SJCRH30 (cell line): ENCODE results near the gene TELO2. TPM values are rescaled to one million over a fixed set of nuclear protein-coding genes. Genes with fewer than 3 reads are reported as not detected.

Source experiments
- DNase-seq, 2 experiments: peaks; one replicate each; pipeline ENCODE4 v3.0.0-alpha.2; 2015 to 2020
- H3K27ac ChIP-seq: fragments of 250-450 bp; sonication (Bioruptor Pico); 2 replicates; pipeline ENCODE4 v1.5.1; 2020; ENCODE audit warnings: mild to moderate bottlenecking, moderate library complexity
- H3K27me3 ChIP-seq: fragments of 250-450 bp; sonication (Bioruptor Pico); 2 replicates; pipeline ENCODE4 v1.5.1; 2020; ENCODE audit warnings: mild to moderate bottlenecking, moderate library complexity
- H3K36me3 ChIP-seq: fragments of 250-450 bp; sonication (Bioruptor Pico); 2 replicates; pipeline ENCODE4 v1.5.1; 2020; ENCODE audit warnings: mild to moderate bottlenecking, moderate library complexity
- H3K4me1 ChIP-seq: fragments of 250-450 bp; sonication (Bioruptor Pico); 2 replicates; pipeline ENCODE4 v1.5.1; 2020; ENCODE audit warnings: mild to moderate bottlenecking, moderate library complexity
- H3K4me3 ChIP-seq: fragments of 250-450 bp; sonication (Bioruptor Pico); 2 replicates; pipeline ENCODE4 v1.5.1; 2020; ENCODE audit warnings: mild to moderate bottlenecking, moderate library complexity
- H3K9me3 ChIP-seq: fragments of 250-450 bp; sonication (Bioruptor Pico); replicated peaks from 2 replicates; pipeline ENCODE4 v1.5.1; 2020; ENCODE audit warnings: mild to moderate bottlenecking, moderate library complexity
- total RNA-seq: library from RNA; depleted of rRNA; stranded (reverse); fragments of >200 nt; shearing (Covaris generic); gene quantifications from 2 replicates; pipeline ENCODE4 v1.2.3, GENCODE V29; 2014

The TELO2 gene
- total RNA-seq, 1 experiment from 2014 or later, result 27.9 TPM

DNA sequence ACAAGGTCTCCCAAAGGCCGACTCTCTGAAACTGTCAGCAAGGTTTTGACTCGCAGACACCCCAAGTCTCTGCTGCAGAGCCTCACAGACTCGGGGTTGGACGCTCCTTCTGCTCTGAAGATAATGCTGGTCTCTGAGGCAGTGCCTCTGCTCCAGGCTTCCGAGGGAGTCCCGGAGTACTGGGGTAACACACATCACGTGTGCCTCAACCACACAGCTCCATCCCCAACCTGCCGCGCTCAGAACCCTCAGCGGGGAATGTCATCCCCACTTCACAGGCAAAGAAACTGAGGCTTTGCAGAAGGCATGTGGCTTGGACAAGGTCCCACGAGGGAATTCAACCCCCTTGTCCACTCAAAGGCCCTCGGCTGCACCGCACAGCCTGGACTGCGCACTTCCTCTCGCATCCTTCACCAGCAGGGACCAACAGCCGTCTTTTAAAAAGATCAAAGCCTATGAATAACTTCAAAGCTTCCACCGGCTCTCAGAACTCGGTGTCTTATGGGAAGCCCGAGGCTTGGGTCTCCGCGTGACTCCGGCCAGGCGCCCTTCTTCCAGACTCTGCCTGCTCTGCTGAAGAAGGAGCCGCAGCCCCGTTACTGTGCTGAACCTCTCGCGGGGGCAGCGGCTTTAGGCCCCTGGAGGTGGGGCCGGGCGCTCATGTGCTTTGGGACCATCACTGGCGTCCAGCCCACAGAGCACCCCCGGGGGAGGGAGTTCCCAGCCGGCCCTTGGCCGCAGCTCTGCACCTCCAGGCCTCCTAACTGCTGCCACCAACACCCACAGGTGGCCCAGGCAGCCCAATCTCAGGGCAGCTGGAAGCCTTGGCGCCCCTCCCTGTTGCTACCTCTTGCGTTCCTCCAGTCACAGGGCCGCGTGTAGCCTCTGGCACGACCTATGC lies 42.5 kb downstream of the TELO2 start:
- no peak overlapping the region for H3K27ac ChIP-seq
- H3K4me1 ChIP-seq, result peaks cover 13% of the 10 kb centered on the region; the same call in 1 of the 2 replicates
- no peak for DNase-seq
- no peaks in the 10 kb centered on the region for H3K9me3 ChIP-seq
- no peaks in the 10 kb centered on the region for H3K36me3 ChIP-seq
- H3K4me3 ChIP-seq, result no peak overlapping the region
- peaks cover 7% of the 10 kb centered on the region; the same call in 1 of the 2 replicates for H3K27me3 ChIP-seq

DNA sequence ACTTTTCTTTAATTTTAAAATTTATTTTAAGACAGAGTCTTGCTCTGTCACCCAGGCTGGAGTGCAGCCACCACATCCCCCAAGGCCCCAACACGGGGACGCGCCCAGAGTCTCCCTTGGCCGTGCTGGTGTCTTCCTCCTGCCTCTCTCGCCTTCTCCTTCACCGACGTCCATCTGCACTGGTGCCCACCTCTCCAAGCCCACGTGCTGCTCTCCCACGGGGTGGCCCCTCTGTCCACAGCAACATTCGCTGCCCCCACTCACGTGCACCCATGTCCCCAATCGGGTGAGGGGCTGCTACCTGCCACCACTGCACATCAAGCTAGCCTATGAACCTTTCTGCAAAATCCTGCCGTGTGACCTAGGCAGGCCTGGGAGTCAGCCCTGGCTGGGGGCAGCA lies 43.4 kb downstream of the TELO2 start:
- H3K4me1 ChIP-seq, result peaks cover 23% of the 10 kb centered on the region
- H3K4me3 ChIP-seq, result no peak overlapping the region

DNA sequence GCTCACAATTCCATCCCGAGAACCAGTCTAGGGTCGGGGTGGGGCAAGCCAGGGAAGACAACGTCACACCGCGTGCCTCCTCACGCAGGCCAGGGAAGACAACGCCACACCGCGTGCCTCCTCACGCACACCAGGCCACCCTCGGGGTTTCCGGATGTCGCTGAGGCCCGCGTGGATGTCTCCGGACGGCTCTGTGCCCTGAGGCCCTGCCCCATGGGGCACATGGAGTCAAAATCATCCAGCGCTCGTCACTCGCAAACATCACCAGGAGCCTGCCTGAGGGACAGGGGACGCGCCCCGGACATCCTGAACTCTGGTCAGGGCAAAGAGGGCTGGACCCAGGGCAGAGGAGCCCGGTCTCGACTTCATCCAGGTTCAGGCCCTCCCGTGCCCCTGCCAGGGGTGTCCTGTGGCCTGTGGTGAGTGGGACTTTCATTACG lies 44.0 kb downstream of the TELO2 start:
- H3K4me3 ChIP-seq, result no peak overlapping the region
- no peaks in the 10 kb centered on the region for H3K9me3 ChIP-seq

More for the DNA sequence above, 43.4 kb downstream of the TELO2 start:
- no peaks in the 10 kb centered on the region for H3K36me3 ChIP-seq
- no peak overlapping the region for H3K27ac ChIP-seq
- no peaks in the 10 kb centered on the region for H3K27me3 ChIP-seq
- H3K9me3 ChIP-seq, result no peaks in the 10 kb centered on the region
- DNase-seq, result no peak

DNA sequence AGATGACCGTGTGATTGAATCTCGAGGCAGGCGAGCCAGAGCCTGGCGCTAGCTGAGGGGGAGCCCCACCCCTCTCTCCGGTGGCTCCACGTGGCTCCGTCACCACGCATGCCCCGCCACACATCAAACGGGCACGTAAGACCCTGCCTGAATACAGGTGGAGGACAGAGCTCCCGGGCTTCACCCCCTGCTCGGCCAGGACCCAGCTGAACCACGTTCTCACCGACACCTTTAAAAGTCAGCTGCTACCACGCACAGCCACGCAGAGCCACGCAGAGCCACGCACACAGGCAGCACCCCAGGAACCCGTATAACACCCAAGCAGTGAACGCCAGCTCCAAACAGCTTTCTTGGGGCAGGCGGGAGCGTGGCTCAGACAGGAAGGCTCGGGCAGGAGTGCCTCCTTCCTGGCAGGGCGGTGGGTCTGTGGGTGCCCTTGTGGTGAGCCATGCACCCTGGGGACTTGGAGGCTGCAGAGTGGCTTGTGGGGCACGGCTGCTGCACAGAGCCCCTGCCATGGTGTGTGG lies 44.7 kb downstream of the TELO2 start:
- Histone ChIP-seq H3K27me3 (no peaks in the 10 kb centered on the region), H3K27ac (no peak overlapping the region), H3K4me1 (peaks cover 34% of the 10 kb centered on the region), H3K9me3 (no peaks in the 10 kb centered on the region), H3K36me3 (no peaks in the 10 kb centered on the region), H3K4me3 (no peak overlapping the region)
- DNase-seq, result no peak

More for the DNA sequence above, 44.0 kb downstream of the TELO2 start:
- Histone ChIP-seq H3K4me1 (peaks cover 29% of the 10 kb centered on the region), H3K27me3 (no peaks in the 10 kb centered on the region), H3K36me3 (no peaks in the 10 kb centered on the region), H3K27ac (no peak overlapping the region)
- DNase-seq, result no peak

DNA sequence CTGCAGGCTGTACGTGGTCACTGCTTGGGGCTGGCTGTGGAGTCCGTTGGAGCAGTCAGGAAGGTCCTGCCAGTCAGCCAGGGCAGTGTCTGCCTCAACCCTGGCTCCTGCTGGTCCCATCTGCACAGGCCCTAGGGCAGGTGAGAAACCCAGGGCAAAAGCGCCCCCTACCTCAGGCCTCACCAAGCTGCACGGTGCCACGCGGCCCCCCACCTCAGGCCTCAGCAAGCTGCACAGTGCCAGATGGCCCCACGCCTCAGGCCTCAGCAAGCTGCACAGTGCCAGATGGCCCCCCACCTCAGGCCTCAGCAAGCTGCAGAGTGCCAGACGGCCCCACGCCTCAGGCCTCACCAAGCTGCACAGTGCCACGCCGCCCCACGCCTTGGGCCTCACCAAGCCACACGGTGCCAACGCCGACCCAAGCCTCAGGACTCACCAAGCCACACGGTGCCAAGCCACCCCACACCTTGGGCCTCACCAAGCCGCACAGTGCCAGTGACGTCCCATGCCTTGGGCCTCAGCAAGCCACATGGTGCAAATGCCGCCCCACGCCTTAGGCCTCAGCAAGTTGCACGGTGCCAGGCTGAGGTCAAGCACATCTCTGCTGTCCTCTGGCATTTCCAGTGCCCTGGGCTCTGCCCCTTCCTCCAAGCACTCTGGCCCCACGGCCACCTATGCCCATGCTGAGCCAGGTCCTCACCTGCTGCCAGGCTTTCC lies 45.8 kb downstream of the TELO2 start:
- Histone ChIP-seq H3K9me3 (no peaks in the 10 kb centered on the region), H3K4me3 (no peak overlapping the region), H3K27ac (no peak overlapping the region), H3K4me1 (peaks cover 23% of the 10 kb centered on the region), H3K36me3 (no peaks in the 10 kb centered on the region), H3K27me3 (no peaks in the 10 kb centered on the region)
- no peak for DNase-seq

DNA sequence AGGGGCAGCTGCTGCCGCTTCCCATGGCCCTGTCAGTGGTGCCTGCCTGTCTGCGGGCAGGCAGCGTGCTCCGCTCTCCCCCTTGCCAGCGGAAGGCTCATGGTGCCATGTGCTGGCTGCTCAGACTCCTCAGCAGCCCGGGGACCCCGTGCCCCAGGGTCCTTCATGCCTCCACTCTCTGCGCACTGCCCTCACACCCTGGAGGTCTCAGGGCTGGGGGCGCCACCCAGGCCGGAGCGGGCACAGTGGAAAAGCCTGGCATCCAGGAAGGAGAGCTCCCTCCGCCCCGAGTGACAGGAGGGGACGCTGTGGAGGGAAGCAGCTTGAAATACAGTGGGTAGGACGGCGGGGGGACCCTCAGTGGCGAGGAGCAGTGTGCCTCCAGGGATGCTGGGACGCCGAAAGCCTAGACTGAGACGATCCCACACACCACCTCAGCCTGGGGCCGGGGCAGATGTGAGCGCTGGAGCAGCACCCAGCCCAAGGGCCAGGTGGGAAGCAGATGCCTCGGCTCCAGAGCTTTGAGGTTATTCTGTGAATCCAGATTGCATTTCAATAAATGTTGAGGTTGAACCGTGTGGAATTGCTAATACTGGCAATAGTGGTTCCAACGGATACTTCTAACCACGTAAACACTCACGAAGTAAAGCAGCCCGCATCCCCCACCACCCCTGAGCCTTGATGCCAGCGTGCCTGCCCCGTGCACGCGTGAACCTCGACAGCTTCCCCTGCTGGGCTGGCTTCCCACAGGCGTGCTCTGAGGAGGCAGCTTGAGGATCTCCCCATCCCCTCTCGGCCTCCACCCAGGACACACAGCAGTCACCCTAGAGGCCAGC lies 46.8 kb downstream of the TELO2 start:
- Histone ChIP-seq H3K36me3 (no peaks in the 10 kb centered on the region), H3K4me3 (no peak overlapping the region), H3K27me3 (no peaks in the 10 kb centered on the region), H3K4me1 (peaks cover 23% of the 10 kb centered on the region), H3K9me3 (no peaks in the 10 kb centered on the region), H3K27ac (no peak overlapping the region)
- no peak for DNase-seq

DNA sequence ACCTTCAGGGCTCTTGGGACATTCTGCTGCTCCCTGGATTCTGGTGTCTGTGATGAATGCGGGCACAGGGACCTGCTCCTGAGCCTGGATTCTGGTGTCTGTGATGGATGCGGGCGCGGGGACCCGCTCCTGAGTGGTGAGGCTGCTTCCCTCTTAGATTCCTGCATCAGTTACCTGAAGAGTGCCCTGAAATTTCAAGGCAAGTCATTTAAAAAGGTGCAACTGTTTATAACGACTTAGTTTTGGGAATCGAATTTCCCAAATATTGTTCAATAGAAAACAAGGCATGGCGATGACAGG lies 47.3 kb downstream of the TELO2 start:
- H3K27ac ChIP-seq, result no peak overlapping the region
- H3K4me3 ChIP-seq, result no peak overlapping the region
- H3K9me3 ChIP-seq, result no peaks in the 10 kb centered on the region
- no peak for DNase-seq
- H3K27me3 ChIP-seq, result no peaks in the 10 kb centered on the region
- peaks cover 23% of the 10 kb centered on the region for H3K4me1 ChIP-seq
- H3K36me3 ChIP-seq, result no peaks in the 10 kb centered on the region

DNA sequence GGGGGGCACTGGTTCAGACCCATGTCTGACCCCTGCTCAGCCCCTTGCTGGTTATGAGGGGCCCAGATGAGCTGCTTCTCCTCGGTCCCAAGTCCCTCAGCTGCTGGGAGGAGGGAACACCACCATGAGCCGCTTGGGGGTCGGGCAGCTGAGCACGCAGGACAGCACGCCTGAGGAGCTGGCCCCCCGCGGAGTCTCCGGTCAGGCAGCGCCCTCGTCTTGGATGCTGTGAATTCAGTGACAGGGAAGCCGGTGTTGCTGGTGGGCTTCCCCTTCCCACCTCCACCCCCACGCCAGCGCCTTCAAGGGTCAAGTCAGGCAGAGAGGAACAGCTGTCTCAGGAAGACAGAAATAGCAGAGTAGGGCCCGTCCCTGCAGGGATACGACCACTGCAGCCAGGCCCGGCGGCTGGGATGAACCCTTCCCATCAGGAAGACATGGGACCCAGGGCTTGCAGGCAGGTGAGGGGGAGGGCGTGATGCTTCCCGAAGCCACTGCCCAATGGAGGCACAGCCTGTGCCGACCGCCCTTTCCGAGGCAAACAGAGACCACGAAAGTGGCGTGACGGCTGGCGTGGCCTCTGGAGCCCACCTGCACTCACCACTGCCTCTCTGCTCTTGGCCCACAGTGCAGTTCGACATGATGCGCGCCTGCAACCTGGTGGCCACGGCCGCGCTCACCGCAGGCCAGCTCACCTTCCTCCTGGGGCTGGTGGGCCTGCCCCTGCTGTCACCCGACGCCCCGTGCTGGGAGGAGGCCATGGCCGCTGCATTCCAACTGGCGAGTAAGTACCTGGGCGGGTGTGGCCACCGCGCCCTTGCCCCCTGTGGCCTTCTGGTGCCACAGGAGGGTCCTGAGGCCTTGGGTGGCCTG lies 48.4 kb downstream of the TELO2 start:
- DNase-seq, result peak; percentile 60 to 61
- Histone ChIP-seq H3K27me3 (no peaks in the 10 kb centered on the region), H3K4me1 (peaks cover 23% of the 10 kb centered on the region), H3K36me3 (no peaks in the 10 kb centered on the region), H3K27ac (peak overlapping the region; percentile 46), H3K9me3 (no peaks in the 10 kb centered on the region), H3K4me3 (no peak overlapping the region; the same call in 1 of the 2 replicates)

DNA sequence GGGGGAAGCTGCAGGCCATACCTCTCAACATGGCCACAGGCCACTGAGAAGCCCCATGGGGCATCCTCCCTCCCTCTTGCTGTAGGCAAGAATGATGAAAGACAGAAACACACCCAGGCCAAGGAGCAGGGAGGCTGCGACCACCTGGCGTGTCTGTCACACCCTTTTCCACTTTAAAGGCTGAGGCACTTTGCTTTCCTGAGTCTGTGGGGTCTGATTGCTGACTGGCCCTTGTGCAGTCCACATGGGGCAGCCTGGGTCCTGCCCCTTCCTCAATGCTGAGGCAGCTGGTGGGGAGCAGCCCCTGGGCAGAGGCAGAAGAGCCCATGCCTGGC lies 49.0 kb downstream of the TELO2 start:
- no peaks in the 10 kb centered on the region for H3K9me3 ChIP-seq
- H3K27me3 ChIP-seq, result no peaks in the 10 kb centered on the region
- peak; percentile 82 to 86 for DNase-seq
- H3K36me3 ChIP-seq, result no peaks in the 10 kb centered on the region
- H3K27ac ChIP-seq, result peak overlapping the region; percentile 46
- peaks cover 23% of the 10 kb centered on the region for H3K4me1 ChIP-seq
- no peak overlapping the region for H3K4me3 ChIP-seq

DNA sequence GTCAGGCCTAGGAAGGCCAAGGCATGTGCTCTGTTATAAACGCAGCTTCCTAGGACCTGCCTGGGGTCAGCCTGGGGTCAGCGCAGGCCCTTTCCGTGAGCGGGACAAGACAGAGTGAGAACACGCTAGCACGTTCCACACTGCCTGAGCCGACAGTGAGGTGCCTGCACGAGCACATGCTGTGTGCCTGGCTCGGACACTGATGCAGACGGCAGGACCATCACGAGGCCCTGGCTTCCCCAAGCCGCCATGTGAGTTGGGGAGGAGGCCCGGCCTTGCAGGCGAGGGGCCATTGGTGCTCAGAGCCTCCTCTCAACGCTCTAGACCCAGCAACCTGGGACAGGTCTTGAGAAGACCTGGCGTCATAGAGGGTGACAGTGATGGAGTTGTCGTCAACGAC lies 49.4 kb downstream of the TELO2 start:
- no peaks in the 10 kb centered on the region for H3K36me3 ChIP-seq

DNA sequence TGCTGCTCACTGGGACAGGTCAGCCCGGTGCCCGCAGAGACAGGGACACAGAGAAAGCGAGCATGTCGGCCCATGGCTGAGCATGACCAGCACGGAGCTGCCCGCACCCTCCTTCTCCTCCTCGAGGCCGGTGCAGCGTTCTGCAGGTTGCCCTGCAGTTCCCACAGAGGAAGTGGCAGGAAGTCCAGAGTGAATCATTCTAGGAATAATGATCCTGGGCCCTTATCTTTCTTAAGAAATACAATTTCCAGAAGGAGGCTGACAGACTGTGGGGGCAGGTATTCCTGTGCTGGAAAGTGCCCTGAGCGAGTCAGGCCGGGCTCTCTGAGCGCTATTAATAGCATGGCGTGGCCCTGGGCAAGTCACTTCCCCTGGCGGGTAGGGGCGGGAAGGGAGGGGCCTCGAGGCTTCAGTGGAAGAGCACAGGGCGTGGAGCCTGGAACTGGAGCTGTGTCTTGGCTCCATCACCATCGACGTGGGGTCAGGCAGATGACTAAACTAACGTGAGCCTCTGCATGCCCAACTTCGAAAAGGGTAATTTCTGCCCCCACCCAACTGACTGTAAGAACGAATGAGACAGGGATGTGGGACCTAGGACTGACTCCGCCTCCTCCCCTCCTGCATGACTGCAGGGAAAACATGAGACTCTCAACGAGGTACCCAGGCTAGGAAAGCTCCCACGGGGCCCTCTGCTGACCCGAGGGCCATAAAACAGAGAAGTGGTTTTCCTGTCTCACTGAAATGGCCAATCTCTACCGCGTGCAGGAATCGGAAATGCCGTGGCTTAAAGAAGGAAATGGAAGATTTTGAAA lies 50.1 kb downstream of the TELO2 start:
- Histone ChIP-seq H3K4me1 (peaks cover 23% of the 10 kb centered on the region), H3K27ac (no peak overlapping the region), H3K36me3 (no peaks in the 10 kb centered on the region), H3K27me3 (no peaks in the 10 kb centered on the region), H3K9me3 (no peaks in the 10 kb centered on the region), H3K4me3 (no peak overlapping the region)
- DNase-seq, result peak; percentile 35 to 49

More for the DNA sequence above, 49.4 kb downstream of the TELO2 start:
- Histone ChIP-seq H3K27me3 (no peaks in the 10 kb centered on the region), H3K9me3 (no peaks in the 10 kb centered on the region), H3K4me1 (peaks cover 23% of the 10 kb centered on the region), H3K27ac (peak overlapping the region; percentile 46), H3K4me3 (no peak overlapping the region)
- no peak for DNase-seq

DNA sequence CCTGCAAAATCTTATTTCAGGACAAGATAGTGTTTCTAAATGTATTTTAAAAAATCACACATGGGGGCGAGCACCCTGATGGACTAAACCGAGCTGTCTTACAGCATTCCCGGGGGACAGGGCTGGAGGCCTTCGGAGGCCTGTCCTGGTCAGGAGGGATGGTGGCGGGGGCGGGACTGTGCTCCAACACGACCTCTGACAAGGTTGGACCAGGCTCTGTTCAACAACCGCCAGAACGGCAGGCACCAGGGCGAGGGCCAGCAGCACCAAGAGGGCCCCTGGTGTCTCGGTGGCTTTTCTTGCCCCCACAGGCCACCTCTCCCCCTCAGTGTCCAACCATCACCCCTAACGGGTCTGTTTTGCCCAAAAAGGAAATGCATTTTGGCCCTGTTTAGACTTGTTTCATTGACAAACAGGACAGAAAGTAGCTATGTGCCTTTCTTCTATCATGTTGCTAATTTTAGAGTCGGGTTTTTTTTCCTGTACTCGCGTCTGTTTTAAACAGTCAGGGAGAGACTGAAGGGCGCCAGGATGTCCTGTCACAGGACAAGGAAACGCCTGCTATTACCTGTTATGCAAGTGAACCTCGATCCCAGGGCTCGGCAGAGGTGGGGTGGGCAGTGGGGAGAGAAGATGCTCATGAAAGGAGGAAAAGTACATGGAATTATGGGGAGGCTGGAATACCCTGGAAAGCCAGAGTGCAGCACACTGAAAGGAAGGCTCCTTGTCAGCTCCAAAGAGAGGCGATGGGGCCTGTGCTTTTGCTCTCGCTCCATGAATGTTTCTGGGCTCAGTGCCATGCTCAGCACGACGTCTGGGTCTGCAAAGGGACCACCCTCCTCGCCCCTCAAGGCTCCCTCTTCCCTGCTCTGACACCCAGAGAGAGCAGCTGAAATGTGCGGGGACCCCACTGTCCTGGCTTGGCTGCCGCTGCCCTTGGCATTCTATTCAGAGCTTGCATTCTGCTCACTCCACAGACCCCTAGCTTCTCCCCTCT lies 52.2 kb downstream of the TELO2 start:
- Histone ChIP-seq H3K9me3 (no peaks in the 10 kb centered on the region), H3K4me3 (no peak overlapping the region), H3K27me3 (no peaks in the 10 kb centered on the region), H3K27ac (no peak overlapping the region), H3K36me3 (no peaks in the 10 kb centered on the region), H3K4me1 (peaks cover 23% of the 10 kb centered on the region)
- no peak for DNase-seq
